ENCODE measurements around the gene ENPP6.
A peak's percentile ranks its signal among the peaks of the same experiment; 100 is the strongest.

Gene ENPP6

GRCh38 chr4:184100297-184100885 is 117.3 kb downstream of the ENPP6 start (continued):
- TF ChIP-seq CTCF (tag by site-specific recombination; IDR thresholded peaks at IDR 0.05) (peak; percentile 80), ZNF266 (tag by site-specific recombination; IDR thresholded peaks at IDR 0.05; ENCODE audit: low read depth) (no peak), ZNF654 (tag by site-specific recombination; IDR thresholded peaks at IDR 0.05; ENCODE audit: low read depth) (peak; percentile 81), ZNF157 (tag by site-specific recombination; IDR thresholded peaks at IDR 0.05) (no peak), ZNF18 (tag by site-specific recombination; IDR thresholded peaks at IDR 0.05) (no peak), PRDM10 (tag by site-specific recombination; IDR thresholded peaks at IDR 0.05) (0 out of 2 replicates have a peak, but pooled peaks have one; percentile 17), SCRT2 (tag by site-specific recombination; IDR thresholded peaks at IDR 0.05) (peak; percentile 59), ZNF549 (tag by site-specific recombination; IDR thresholded peaks at IDR 0.05) (no peak), ZIC2 (tag by site-specific recombination; IDR thresholded peaks at IDR 0.05) (no peak), ZNF354C (tag by site-specific recombination; IDR thresholded peaks at IDR 0.05; ENCODE audit: borderline replicate concordance, low read depth) (no peak)

GRCh38 chr4:184099535-184099966 is 118.1 kb downstream of the ENPP6 start:
- Histone ChIP-seq H3K36me3 (ENCODE audit: control insufficient read depth in 2 of 2, insufficient read depth in 1 of 2, low read length in 2 of 2) (no peaks in the 10 kb centered on the region), H3K4me1 (ENCODE audit: control insufficient read depth, insufficient read depth, low read length) (no peaks in the 10 kb centered on the region), H3K9me3 (ENCODE audit: control insufficient read depth, insufficient read depth, low read depth, low read length) (no peaks in the 10 kb centered on the region), H3K4me3 (ENCODE audit: low read depth, low read length) (no peak overlapping the region), H3K27ac (ENCODE audit: extremely low read depth, low read depth, low read length) (no peak overlapping the region)
- TF ChIP-seq ZNF843 (tag by site-specific recombination; IDR thresholded peaks at IDR 0.05) (no peak), ZNF426 (tag by site-specific recombination; IDR thresholded peaks at IDR 0.05) (no peak), ZBTB7A (tag by site-specific recombination; IDR thresholded peaks at IDR 0.05; ENCODE audit: low read depth) (no peak), ZNF391 (tag by site-specific recombination; IDR thresholded peaks at IDR 0.05; ENCODE audit: borderline replicate concordance, low read depth) (no peak), ZNF169 (tag by site-specific recombination; IDR thresholded peaks at IDR 0.05) (no peak), GFI1B (tag by site-specific recombination; IDR thresholded peaks at IDR 0.05) (no peak), SALL2 (tag by site-specific recombination; IDR thresholded peaks at IDR 0.05; ENCODE audit: borderline replicate concordance) (no peak), ZFHX2 (tag by site-specific recombination; conservative IDR thresholded peaks at IDR 0.05) (peak; percentile 28; the same call in 1 of the 2 replicates), ZSCAN4 (tag by site-specific recombination; IDR thresholded peaks at IDR 0.05) (no peak), ZEB2 (tag by site-specific recombination; IDR thresholded peaks at IDR 0.05) (no peak), SCRT2 (tag by site-specific recombination; IDR thresholded peaks at IDR 0.05) (no peak), KLF16 (tag by site-specific recombination; IDR thresholded peaks at IDR 0.05) (no peak), ZNF394 (tag by site-specific recombination; IDR thresholded peaks at IDR 0.05; ENCODE audit: borderline replicate concordance) (no peak), ZNF2 (tag by site-specific recombination; IDR thresholded peaks at IDR 0.05) (no peak), ZNF175 (tag by site-specific recombination; IDR thresholded peaks at IDR 0.05) (no peak), EGR2 (tag by site-specific recombination; IDR thresholded peaks at IDR 0.05; ENCODE audit: low read depth) (peak; percentile 54; the same call in 1 of the 2 replicates)
- CTCF ChIA-PET, result interaction anchor here (0.5 to 3.6 kb wide), 33 partner anchors 8 to 633 kb away, joined by 3 to 34 read pairs (median 4); no protein-coding TSS in a partner anchor
- POLR2A ChIA-PET, result no interaction called here

Data from HEK293 (cell line).